Thyroid gland (tissue), 4 donors: ENCODE measurements around the gene ABCA4.

ENCODE experiments used
- POLR2A ChIP-seq, 2 donors: fragments of 450-650 bp; IDR thresholded peaks; one replicate each; pipeline ENCODE4 v1.6.1; 2017; ENCODE audit warnings: antibody characterized with exemption in 2 of 2, mild to moderate bottlenecking in 2 of 2, moderate library complexity in 1 of 2
- TF ChIP-seq, protein P1 (sequence below), 6 experiments: fragments of 200-600 bp in 3 of 6; fragments of 450-650 bp in 3 of 6; sonication (generic) in 3 of 6; IDR thresholded peaks; one replicate each; pipeline ENCODE4 v1.5.1; 2016 to 2019; ENCODE audit warnings: antibody characterized with exemption in 6 of 6, mild to moderate bottlenecking in 2 of 6, inconsistent platforms in 1 of 6, moderate library complexity in 1 of 6

DNA sequence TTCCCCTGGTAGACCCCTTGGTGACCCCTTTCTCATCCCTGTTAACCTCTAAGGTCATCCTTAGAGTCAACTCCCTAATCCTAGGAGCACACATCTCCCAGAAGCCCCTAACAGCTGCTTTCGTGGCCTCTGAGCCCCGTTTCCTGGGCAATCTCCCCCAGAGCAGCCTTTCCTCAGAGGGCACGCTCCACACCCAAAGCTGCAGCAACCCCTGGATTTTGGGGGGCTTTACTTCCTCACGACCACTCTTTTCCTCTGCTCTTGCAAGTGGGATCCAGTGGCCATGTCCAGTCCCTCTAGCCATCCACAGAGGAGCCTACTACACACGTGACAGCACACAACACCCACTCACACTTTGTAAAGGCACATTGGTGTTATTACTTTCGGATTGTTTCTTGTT lies 13.8 kb downstream of the ABCA4 start:
- TF ChIP-seq, protein P1, sequence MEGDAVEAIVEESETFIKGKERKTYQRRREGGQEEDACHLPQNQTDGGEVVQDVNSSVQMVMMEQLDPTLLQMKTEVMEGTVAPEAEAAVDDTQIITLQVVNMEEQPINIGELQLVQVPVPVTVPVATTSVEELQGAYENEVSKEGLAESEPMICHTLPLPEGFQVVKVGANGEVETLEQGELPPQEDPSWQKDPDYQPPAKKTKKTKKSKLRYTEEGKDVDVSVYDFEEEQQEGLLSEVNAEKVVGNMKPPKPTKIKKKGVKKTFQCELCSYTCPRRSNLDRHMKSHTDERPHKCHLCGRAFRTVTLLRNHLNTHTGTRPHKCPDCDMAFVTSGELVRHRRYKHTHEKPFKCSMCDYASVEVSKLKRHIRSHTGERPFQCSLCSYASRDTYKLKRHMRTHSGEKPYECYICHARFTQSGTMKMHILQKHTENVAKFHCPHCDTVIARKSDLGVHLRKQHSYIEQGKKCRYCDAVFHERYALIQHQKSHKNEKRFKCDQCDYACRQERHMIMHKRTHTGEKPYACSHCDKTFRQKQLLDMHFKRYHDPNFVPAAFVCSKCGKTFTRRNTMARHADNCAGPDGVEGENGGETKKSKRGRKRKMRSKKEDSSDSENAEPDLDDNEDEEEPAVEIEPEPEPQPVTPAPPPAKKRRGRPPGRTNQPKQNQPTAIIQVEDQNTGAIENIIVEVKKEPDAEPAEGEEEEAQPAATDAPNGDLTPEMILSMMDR (IDR thresholded peaks at IDR 0.05) = no peak
- TF ChIP-seq POLR2A (IDR thresholded peaks at IDR 0.05) = no peak
